HEK293T (cell line): Measurements from ENCODE around the gene CADM2.
A peak's percentile ranks its signal among the peaks of the same experiment; 100 is the strongest.

ENCODE experiments used
- CTCF ChIA-PET: fragments of 350-600 bp; formaldehyde crosslinking; extraction: SDS; loops from one replicate; lab custom pipeline; 2021; ENCODE audit warnings: antibody characterized with exemption, inconsistent platforms; lab: Yijun Ruan, JAX
- POLR2A ChIA-PET: fragments of 350-600 bp; formaldehyde crosslinking; extraction: SDS; loops from one replicate; lab custom pipeline; 2020; ENCODE audit warnings: antibody characterized with exemption, inconsistent platforms; lab: Yijun Ruan, JAX
- DNase-seq: peaks from one replicate; pipeline ENCODE4 v3.0.0; 2012; ENCODE audit warnings: mixed read lengths; ENCODE audit errors: extremely low spot score
- ARNT ChIP-seq: fragments of 450-650 bp; IDR thresholded peaks from 2 replicates; pipeline ENCODE4 v1.6.1; 2017; ENCODE audit warnings: mild to moderate bottlenecking
- BHLHE40 ChIP-seq: fragments of 450-650 bp; IDR thresholded peaks from 2 replicates; pipeline ENCODE4 v1.6.1; 2016; ENCODE audit warnings: mild to moderate bottlenecking, moderate library complexity, borderline replicate concordance
- CTBP1 ChIP-seq: fragments of 450-650 bp; IDR thresholded peaks from 2 replicates; pipeline ENCODE4 v1.6.1; 2016; ENCODE audit warnings: borderline replicate concordance
- ELF4 ChIP-seq: fragments of 450-650 bp; IDR thresholded peaks from 2 replicates; pipeline ENCODE4 v1.6.1; 2017; ENCODE audit warnings: antibody characterized with exemption
- FOXA1 ChIP-seq: fragments of 450-650 bp; IDR thresholded peaks from 2 replicates; pipeline ENCODE4 v1.6.1; 2016; ENCODE audit warnings: mild to moderate bottlenecking
- FOXK2 ChIP-seq: fragments of 450-650 bp; IDR thresholded peaks from 2 replicates; pipeline ENCODE4 v1.6.1; 2016; ENCODE audit warnings: mild to moderate bottlenecking
- FOXM1 ChIP-seq: fragments of 450-650 bp; IDR thresholded peaks from 2 replicates; pipeline ENCODE4 v1.6.1; 2017; ENCODE audit warnings: mild to moderate bottlenecking, borderline replicate concordance
- HDGF ChIP-seq: fragments of 450-650 bp; IDR thresholded peaks from 2 replicates; pipeline ENCODE4 v1.6.1; 2017; ENCODE audit warnings: antibody characterized with exemption, borderline replicate concordance
- L3MBTL2 ChIP-seq: fragments of 450-650 bp; conservative IDR thresholded peaks from 2 replicates; pipeline ENCODE4 v1.6.1; 2016; ENCODE audit warnings: mild to moderate bottlenecking
- LEF1 ChIP-seq: fragments of 450-650 bp; IDR thresholded peaks from 2 replicates; pipeline ENCODE4 v1.6.1; 2017; ENCODE audit warnings: mild to moderate bottlenecking, borderline replicate concordance
- NFRKB ChIP-seq: fragments of 450-650 bp; IDR thresholded peaks from 2 replicates; pipeline ENCODE4 v1.6.1; 2016; ENCODE audit warnings: mild to moderate bottlenecking, moderate library complexity
- SP1 ChIP-seq: fragments of 450-650 bp; IDR thresholded peaks from 2 replicates; pipeline ENCODE4 v1.6.1; 2017
- SUZ12 ChIP-seq: fragments of 450-650 bp; IDR thresholded peaks from 2 replicates; pipeline ENCODE4 v1.6.1; 2016; ENCODE audit warnings: mild to moderate bottlenecking
- TARDBP ChIP-seq: fragments of 450-650 bp; IDR thresholded peaks from 2 replicates; pipeline ENCODE4 v1.6.1; 2016
- ZNF384 ChIP-seq: fragments of 450-650 bp; IDR thresholded peaks from 2 replicates; pipeline ENCODE4 v1.6.1; 2016
- TF ChIP-seq, protein P1 (sequence below): fragments of 450-650 bp; IDR thresholded peaks from 2 replicates; pipeline ENCODE4 v1.6.1; 2016

CADM2 gene

DNA sequence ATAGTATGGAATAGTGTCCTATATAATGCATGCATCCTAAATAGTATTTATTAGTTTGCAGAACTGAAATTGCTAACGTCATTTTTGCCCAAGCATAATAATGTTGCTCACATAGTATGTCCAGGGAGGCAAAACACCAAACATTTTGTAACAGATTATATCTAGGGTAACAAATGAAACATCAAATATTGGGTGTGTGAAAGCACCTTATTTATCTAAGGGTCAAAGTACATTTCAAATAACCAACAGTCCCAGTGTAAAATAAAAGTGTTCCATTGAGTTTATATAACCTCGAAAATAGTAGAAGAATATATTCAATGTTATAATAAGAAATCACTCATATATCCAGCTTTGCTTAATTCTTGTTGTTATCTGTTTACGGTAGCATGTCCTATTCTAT, 363.1 kb downstream of the CADM2 start:
- TF ChIP-seq SUZ12 (no peak), BHLHE40 (no peak), CTBP1 (no peak), NFRKB (no peak), ARNT (no peak), TARDBP (no peak), HDGF (no peak), LEF1 (no peak), ZNF384 (no peak), FOXK2 (no peak), ELF4 (no peak), FOXA1 (no peak), L3MBTL2 (no peak), FOXM1 (no peak), SP1 (no peak)
- TF ChIP-seq, protein P1, sequence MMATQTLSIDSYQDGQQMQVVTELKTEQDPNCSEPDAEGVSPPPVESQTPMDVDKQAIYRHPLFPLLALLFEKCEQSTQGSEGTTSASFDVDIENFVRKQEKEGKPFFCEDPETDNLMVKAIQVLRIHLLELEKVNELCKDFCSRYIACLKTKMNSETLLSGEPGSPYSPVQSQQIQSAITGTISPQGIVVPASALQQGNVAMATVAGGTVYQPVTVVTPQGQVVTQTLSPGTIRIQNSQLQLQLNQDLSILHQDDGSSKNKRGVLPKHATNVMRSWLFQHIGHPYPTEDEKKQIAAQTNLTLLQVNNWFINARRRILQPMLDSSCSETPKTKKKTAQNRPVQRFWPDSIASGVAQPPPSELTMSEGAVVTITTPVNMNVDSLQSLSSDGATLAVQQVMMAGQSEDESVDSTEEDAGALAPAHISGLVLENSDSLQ, result no peak

DNA sequence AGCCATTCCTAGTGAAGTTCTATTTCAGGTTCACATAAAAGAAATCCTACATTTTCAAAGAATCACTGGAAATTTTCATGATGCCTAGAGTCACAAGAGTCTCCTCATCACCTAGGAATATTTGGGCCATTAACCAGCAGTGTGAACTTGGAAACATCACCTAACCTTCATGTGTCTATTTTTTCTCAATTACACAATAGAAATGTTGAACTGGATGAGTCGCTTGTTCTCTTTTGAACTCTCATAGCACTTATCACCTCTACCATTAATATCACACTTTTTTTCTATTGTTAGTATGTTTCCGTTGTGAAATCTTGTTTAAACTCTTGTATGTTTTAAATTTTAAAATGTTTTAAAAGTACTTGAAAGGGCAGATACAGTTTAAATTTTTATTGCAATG, 371.3 kb downstream of the CADM2 start:
- CTCF ChIA-PET, result no interaction called here
- POLR2A ChIA-PET, result no interaction called here
- TF ChIP-seq HDGF (no peak), SP1 (no peak), LEF1 (no peak), ZNF384 (no peak), L3MBTL2 (no peak), BHLHE40 (no peak), FOXM1 (no peak), SUZ12 (no peak), TARDBP (no peak), ARNT (no peak), CTBP1 (no peak), ELF4 (no peak), NFRKB (no peak), FOXK2 (no peak), FOXA1 (no peak)
- TF ChIP-seq, protein P1, result no peak
- no peak for DNase-seq

More for the DNA sequence above, 363.1 kb downstream of the CADM2 start:
- no peak for DNase-seq
- CTCF ChIA-PET, result no interaction called here
- POLR2A ChIA-PET, result no interaction called here

DNA sequence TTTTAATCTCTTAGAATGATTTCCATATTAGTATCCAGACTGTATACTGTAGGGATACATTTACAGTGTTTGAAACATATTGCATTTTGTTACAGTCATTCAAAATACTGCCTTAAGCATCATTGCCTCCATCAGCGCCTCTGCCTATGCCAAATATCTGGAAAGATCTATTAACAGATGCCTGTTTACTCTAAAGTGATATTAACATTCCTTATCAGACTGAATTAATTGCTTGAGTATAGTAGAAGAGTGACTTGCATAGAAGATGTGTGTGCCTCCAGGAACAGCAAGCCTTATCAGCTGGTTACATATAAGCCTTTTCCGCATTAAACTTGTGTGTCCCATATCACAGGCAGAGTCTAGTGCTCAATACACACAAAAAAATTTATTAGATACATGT, 379.1 kb downstream of the CADM2 start:
- TF ChIP-seq ELF4, result no peak
- no peak for TF ChIP-seq BHLHE40
- no peak for TF ChIP-seq HDGF
- TF ChIP-seq TARDBP, result no peak
- no peak for TF ChIP-seq ZNF384
- ChIA-PET POLR2A (no interaction called here), CTCF (no interaction called here)
- DNase-seq, result no peak

DNA sequence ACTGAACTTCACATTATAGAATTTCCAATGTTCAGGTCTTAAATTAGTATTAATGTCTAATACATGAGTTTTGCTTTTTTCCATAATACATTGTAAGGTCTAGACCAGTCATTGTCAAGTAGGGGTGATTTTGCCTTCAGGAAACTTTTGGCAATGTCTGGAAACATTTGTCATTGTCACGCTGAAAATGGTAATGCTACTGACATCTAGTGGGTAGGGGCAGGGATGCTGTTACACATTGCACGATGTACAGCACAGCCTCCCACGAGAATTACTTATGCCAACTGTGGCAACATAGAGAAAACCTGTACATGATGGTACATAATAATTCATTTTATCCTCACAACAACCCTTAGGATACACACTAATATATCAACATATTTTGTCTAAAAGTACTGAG, 384.1 kb downstream of the CADM2 start:
- peak; percentile 35 for DNase-seq
- ChIA-PET CTCF (no interaction called here), POLR2A (no interaction called here)
- TF ChIP-seq, protein P1, result peak; percentile 95
- TF ChIP-seq FOXM1, result no peak

DNA sequence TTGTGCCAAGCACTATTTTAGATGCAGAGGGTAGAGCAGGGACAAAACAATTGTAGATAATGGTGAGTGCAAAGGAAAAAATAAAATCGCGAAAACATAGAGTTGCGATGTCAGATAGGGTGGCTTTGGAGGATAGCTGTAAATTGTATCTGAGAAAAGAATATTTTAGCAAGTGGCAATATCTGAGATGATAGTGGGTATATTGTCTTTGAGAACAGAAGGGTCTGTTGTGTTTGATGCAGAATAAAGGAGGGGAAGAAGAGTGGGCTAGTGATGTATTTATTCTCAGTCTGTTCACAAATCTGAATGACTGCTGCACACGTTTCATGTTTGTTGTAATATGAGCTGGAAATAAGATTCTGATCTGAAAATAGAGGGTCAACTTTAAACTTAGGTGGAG, 396.8 kb downstream of the CADM2 start:
- TF ChIP-seq, protein P1, result no peak
- TF ChIP-seq L3MBTL2 (no peak), SUZ12 (no peak), TARDBP (no peak), FOXA1 (no peak), BHLHE40 (no peak), SP1 (no peak), NFRKB (no peak), HDGF (no peak), FOXK2 (no peak), ZNF384 (no peak), LEF1 (no peak), ELF4 (no peak), CTBP1 (no peak), FOXM1 (no peak)
- DNase-seq, result no peak
- CTCF ChIA-PET, result interaction anchor here (0.5 kb wide), 1 partner anchor 344 kb away, joined by 5 read pairs; no protein-coding TSS in a partner anchor
- POLR2A ChIA-PET, result no interaction called here

DNA sequence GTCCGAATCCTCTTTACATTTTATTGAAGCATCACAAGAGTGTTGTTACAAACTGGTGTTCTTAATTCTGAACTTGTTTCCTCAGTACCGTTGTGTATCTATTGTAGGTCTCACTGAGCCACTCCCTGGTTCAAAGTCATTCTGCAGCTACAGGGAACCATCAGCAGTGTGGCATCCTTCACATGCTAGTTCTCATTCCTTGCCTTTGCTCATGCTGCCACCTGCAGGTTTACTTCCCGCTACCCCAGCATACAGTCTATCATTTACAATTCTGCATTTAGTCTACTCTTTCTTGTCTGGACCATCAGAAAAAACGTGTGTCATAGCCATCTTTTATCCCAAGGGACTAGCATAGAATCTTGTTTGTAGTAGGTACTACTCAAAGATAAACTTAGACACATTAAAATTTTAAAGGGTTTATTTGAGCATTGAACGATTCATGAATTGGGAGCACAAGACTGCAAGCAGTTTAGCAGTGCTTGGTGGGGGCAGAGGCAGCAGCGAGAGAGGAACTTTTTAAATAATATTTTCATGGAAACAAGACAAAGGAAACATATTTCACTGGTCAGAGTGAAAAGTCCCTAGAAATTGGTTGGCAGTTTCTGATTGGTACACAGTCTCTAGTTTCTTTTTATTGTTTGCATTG, 402.1 kb downstream of the CADM2 start:
- DNase-seq, result peak; percentile 47
- TF ChIP-seq SUZ12, result no peak
- TF ChIP-seq ZNF384, result no peak
- no peak for TF ChIP-seq SP1
- TF ChIP-seq L3MBTL2, result no peak
- TF ChIP-seq ARNT, result no peak
- no peak for TF ChIP-seq ELF4
- TF ChIP-seq TARDBP, result no peak
- TF ChIP-seq FOXM1, result no peak
- TF ChIP-seq FOXK2, result no peak
- TF ChIP-seq LEF1, result no peak
- TF ChIP-seq, protein P1, result no peak
- no peak for TF ChIP-seq FOXA1
- TF ChIP-seq NFRKB, result no peak
- TF ChIP-seq HDGF, result no peak
- no peak for TF ChIP-seq BHLHE40
- no peak for TF ChIP-seq CTBP1
- CTCF ChIA-PET, result interaction anchor here (2.1 kb wide), 1 partner anchor 813 kb away, joined by 9 read pairs; no protein-coding TSS in a partner anchor
- POLR2A ChIA-PET, result no interaction called here
